ENCODE measurements around the gene AATK. TPM values are rescaled to one million over a fixed set of nuclear protein-coding genes. Genes with fewer than 3 reads are reported as not detected.

The AATK gene
- total and polyA plus RNA-seq, 4 donors: 2.9 to 15.1 (median 9.1) TPM

GRCh38 chr17:81074875-81075274 is 91.1 kb downstream of the AATK start:
- Histone ChIP-seq H3K27me3 (ENCODE audit: control insufficient read depth in 1 of 2, insufficient read depth in 2 of 2, low read length in 1 of 2) (no peaks in the 10 kb centered on the region), H3K4me3 (ENCODE audit: low read length in 2 of 2) (no peak overlapping the region), H3K36me3 (ENCODE audit: control insufficient read depth in 1 of 2, insufficient read depth in 2 of 2, low read length in 1 of 2) (no peaks in the 10 kb centered on the region), H3K4me1 (ENCODE audit: control insufficient read depth in 1 of 2, insufficient read depth in 2 of 2, low read length in 2 of 2) (no peaks in the 10 kb centered on the region), H3K27ac (ENCODE audit: low read depth in 1 of 2, low read length in 2 of 2) (no peak overlapping the region), H3K9me3 (ENCODE audit: control insufficient read depth, low read length) (no peaks in the 10 kb centered on the region)
- DNase-seq (no peak), ATAC-seq (ENCODE audit: low FRiP score) (no peak)
- WGBS, 2 donors: 79% methylated on average over 8 of the region's 8 CpGs
- intact Hi-C loops (cut with DNase I): no loop called here

- 94% methylated on average over 42 of the region's 42 CpGs for WGBS, 2 donors
- intact Hi-C loops (cut with DNase I): no loop called here
- Histone ChIP-seq H3K4me3 (ENCODE audit: low read length in 2 of 2) (no peak overlapping the region), H3K27me3 (ENCODE audit: control insufficient read depth in 1 of 2, insufficient read depth in 2 of 2, low read length in 1 of 2) (no peaks in the 10 kb centered on the region), H3K9me3 (ENCODE audit: control insufficient read depth, low read length) (no peaks in the 10 kb centered on the region), H3K36me3 (ENCODE audit: control insufficient read depth in 1 of 2, insufficient read depth in 2 of 2, low read length in 1 of 2) (no peaks in the 10 kb centered on the region), H3K4me1 (ENCODE audit: control insufficient read depth in 1 of 2, insufficient read depth in 2 of 2, low read length in 2 of 2) (no peaks in the 10 kb centered on the region), H3K27ac (ENCODE audit: low read depth in 1 of 2, low read length in 2 of 2) (no peak overlapping the region)
- DNase-seq (no peak), ATAC-seq (ENCODE audit: low FRiP score) (no peak)
These were observed 91.8 kb downstream of the AATK start for GRCh38 chr17:81073967-81074839.

GRCh38 chr17:81071761-81072741 is 94.0 kb downstream of the AATK start:
- DNase-seq (no peak), ATAC-seq (ENCODE audit: low FRiP score) (no peak)
- no peak overlapping the region for H3K27ac ChIP-seq (ENCODE audit: low read depth in 1 of 2, low read length in 2 of 2)
- intact Hi-C loops (cut with DNase I): no loop called here
- no peaks in the 10 kb centered on the region for H3K36me3 ChIP-seq (ENCODE audit: control insufficient read depth in 1 of 2, insufficient read depth in 2 of 2, low read length in 1 of 2)
- no peak overlapping the region for H3K4me3 ChIP-seq (ENCODE audit: low read length in 2 of 2)
- H3K9me3 ChIP-seq (ENCODE audit: control insufficient read depth, low read length): no peaks in the 10 kb centered on the region
- 88 to 94% methylated on average over 38 to 39 of the region's 39 CpGs for WGBS, 2 donors
- H3K27me3 ChIP-seq (ENCODE audit: control insufficient read depth in 1 of 2, insufficient read depth in 2 of 2, low read length in 1 of 2): no peaks in the 10 kb centered on the region
- no peaks in the 10 kb centered on the region for H3K4me1 ChIP-seq (ENCODE audit: control insufficient read depth in 1 of 2, insufficient read depth in 2 of 2, low read length in 2 of 2)

GRCh38 chr17:81070541-81071246 is 95.3 kb downstream of the AATK start:
- no peaks in the 10 kb centered on the region for H3K36me3 ChIP-seq (ENCODE audit: control insufficient read depth in 1 of 2, insufficient read depth in 2 of 2, low read length in 1 of 2)

GRCh38 chr17:81069135-81069645 is 96.8 kb downstream of the AATK start:
- Histone ChIP-seq H3K9me3 (ENCODE audit: control insufficient read depth, low read length) (no peaks in the 10 kb centered on the region), H3K27me3 (ENCODE audit: control insufficient read depth in 1 of 2, insufficient read depth in 2 of 2, low read length in 1 of 2) (no peaks in the 10 kb centered on the region), H3K27ac (ENCODE audit: low read depth in 1 of 2, low read length in 2 of 2) (no peak overlapping the region), H3K4me3 (ENCODE audit: low read length in 2 of 2) (no peak overlapping the region), H3K4me1 (ENCODE audit: control insufficient read depth in 1 of 2, insufficient read depth in 2 of 2, low read length in 2 of 2) (no peaks in the 10 kb centered on the region), H3K36me3 (ENCODE audit: control insufficient read depth in 1 of 2, insufficient read depth in 2 of 2, low read length in 1 of 2) (no peaks in the 10 kb centered on the region)
- intact Hi-C loops (cut with DNase I): no loop called here
- no peak for ATAC-seq (ENCODE audit: low FRiP score)
- 73 to 78% methylated on average over 23 of the region's 23 CpGs for WGBS, 2 donors
- DNase-seq: no peak

More at GRCh38 chr17:81070541-81071246, 95.3 kb downstream of the AATK start:
- H3K27me3 ChIP-seq (ENCODE audit: control insufficient read depth in 1 of 2, insufficient read depth in 2 of 2, low read length in 1 of 2): no peaks in the 10 kb centered on the region
- intact Hi-C loops (cut with DNase I): no loop called here
- H3K4me3 ChIP-seq (ENCODE audit: low read length in 2 of 2): no peak overlapping the region
- DNase-seq (no peak), ATAC-seq (ENCODE audit: low FRiP score) (no peak)
- WGBS, 2 donors: 92 to 94% methylated on average over 23 to 25 of the region's 25 CpGs
- H3K27ac ChIP-seq (ENCODE audit: low read depth in 1 of 2, low read length in 2 of 2): no peak overlapping the region
- no peaks in the 10 kb centered on the region for H3K9me3 ChIP-seq (ENCODE audit: control insufficient read depth, low read length)
- H3K4me1 ChIP-seq (ENCODE audit: control insufficient read depth in 1 of 2, insufficient read depth in 2 of 2, low read length in 2 of 2): no peaks in the 10 kb centered on the region

- H3K4me1 ChIP-seq (ENCODE audit: control insufficient read depth in 1 of 2, insufficient read depth in 2 of 2, low read length in 2 of 2): no peaks in the 10 kb centered on the region
- DNase-seq (no peak), ATAC-seq (ENCODE audit: low FRiP score) (no peak)
- intact Hi-C loops (cut with DNase I): no loop called here
- no peaks in the 10 kb centered on the region for H3K9me3 ChIP-seq (ENCODE audit: control insufficient read depth, low read length)
- H3K27ac ChIP-seq (ENCODE audit: low read depth in 1 of 2, low read length in 2 of 2): no peak overlapping the region
- H3K27me3 ChIP-seq (ENCODE audit: control insufficient read depth in 1 of 2, insufficient read depth in 2 of 2, low read length in 1 of 2): no peaks in the 10 kb centered on the region
- WGBS, 2 donors: 85 to 86% methylated on average over 26 of the region's 26 CpGs
- no peak overlapping the region for H3K4me3 ChIP-seq (ENCODE audit: low read length in 2 of 2)
- no peaks in the 10 kb centered on the region for H3K36me3 ChIP-seq (ENCODE audit: control insufficient read depth in 1 of 2, insufficient read depth in 2 of 2, low read length in 1 of 2)
These were observed 97.4 kb downstream of the AATK start for GRCh38 chr17:81068411-81069134.

GRCh38 chr17:81067391-81067811 is 98.6 kb downstream of the AATK start:
- ATAC-seq (ENCODE audit: low FRiP score) (no peak), DNase-seq (no peak)
- WGBS, 2 donors: 74 to 85% methylated on average over 20 of the region's 20 CpGs
- Histone ChIP-seq H3K4me1 (ENCODE audit: control insufficient read depth in 1 of 2, insufficient read depth in 2 of 2, low read length in 2 of 2) (no peaks in the 10 kb centered on the region), H3K27me3 (ENCODE audit: control insufficient read depth in 1 of 2, insufficient read depth in 2 of 2, low read length in 1 of 2) (no peaks in the 10 kb centered on the region), H3K27ac (ENCODE audit: low read depth in 1 of 2, low read length in 2 of 2) (no peak overlapping the region), H3K36me3 (ENCODE audit: control insufficient read depth in 1 of 2, insufficient read depth in 2 of 2, low read length in 1 of 2) (no peaks in the 10 kb centered on the region), H3K4me3 (ENCODE audit: low read length in 2 of 2) (no peak overlapping the region), H3K9me3 (ENCODE audit: control insufficient read depth, low read length) (no peaks in the 10 kb centered on the region)
- intact Hi-C loops (cut with DNase I): no loop called here

All from aorta (tissue), 5 donors.